ENCODE measurements around the gene UQCC3. TPM values are rescaled to one million over a fixed set of nuclear protein-coding genes. Genes with fewer than 3 reads are reported as not detected.
A peak's percentile ranks its signal among the peaks of the same experiment; 100 is the strongest.

UQCC3 gene
- total and polyA plus RNA-seq, 12 donors = 3.9 to 23.0 (median 5.7) TPM

GRCh38 chr11:62678770-62679696, 7.6 kb downstream of the UQCC3 start, which contains the start of gene UBXN1:
Gene UBXN1 (minus strand): TSS chr11:62679073. CDS start chr11:62678923, 150 bp downstream.
- 4 to 6% methylated on average over 55 of the region's 55 CpGs for WGBS, 2 donors
- TF ChIP-seq CTCF (IDR thresholded peaks at IDR 0.05) = no peak
- H3K4me1 ChIP-seq = peaks cover 8 to 45% (median 33%) of the 10 kb centered on the region in 9 donors
- ATAC-seq = peak; percentile 90 to 93 (median 93)
- intact Hi-C loops (cut with DNase I) = no loop called here
- DNase-seq = peak; percentile 88 to 94
- no peaks in the 10 kb centered on the region for H3K9me3 ChIP-seq
- H3K36me3 ChIP-seq = peaks cover 0 to 42% (median 17%) of the 10 kb centered on the region in 9 donors
- H3K27me3 ChIP-seq = no peaks in the 10 kb centered on the region
- peak within 1 kb of the TSS; percentile 68 to 100 (median 94) for H3K4me3 ChIP-seq
- H3K27ac ChIP-seq = peak within 1 kb of the TSS; percentile 55 to 97 (median 92)

GRCh38 chr11:62680825-62681240, 9.4 kb downstream of the UQCC3 start:
- Histone ChIP-seq H3K9me3 (no peaks in the 10 kb centered on the region), H3K27ac (peak overlapping the region in 8 of 10 donors; percentile 1 to 97 (median 36)), H3K4me1 (peaks cover 8 to 43% (median 33%) of the 10 kb centered on the region in 9 donors), H3K36me3 (peaks cover 0 to 24% (median 17%) of the 10 kb centered on the region in 9 donors), H3K27me3 (no peaks in the 10 kb centered on the region), H3K4me3 (no peak overlapping the region)
- peak; percentile 35 to 77 (median 70) for ATAC-seq
- 40% methylated on average over 4 of the region's 4 CpGs for WGBS, 2 donors
- DNase-seq = peak in 1 of 2 donors; percentile 62
- intact Hi-C loops (cut with DNase I) = loop anchor here in 1 of 10 donors (2.0 kb wide), 1 partner anchor 14 kb away; no protein-coding TSS in a partner anchor
- TF ChIP-seq CTCF (IDR thresholded peaks at IDR 0.05) = peak; percentile 42 to 68 (median 56)

GRCh38 chr11:62682518-62682917, 11.0 kb downstream of the UQCC3 start:
- WGBS, 2 donors = 93 to 97% methylated on average over 7 of the region's 7 CpGs
- Histone ChIP-seq H3K4me1 (peaks cover 8 to 31% (median 26%) of the 10 kb centered on the region in 9 donors), H3K9me3 (no peaks in the 10 kb centered on the region), H3K27ac (no peak overlapping the region), H3K4me3 (no peak overlapping the region), H3K27me3 (peaks cover 0 to 7% (median 0%) of the 10 kb centered on the region in 7 donors), H3K36me3 (peaks cover 0 to 7% (median 4%) of the 10 kb centered on the region in 9 donors)
- no peak for DNase-seq
- intact Hi-C loops (cut with DNase I) = no loop called here
- no peak for TF ChIP-seq CTCF (IDR thresholded peaks at IDR 0.05)
- ATAC-seq = no peak

Data from heart right ventricle (tissue), 16 donors.